Measurements from ENCODE around the gene MCC. TPM values are rescaled to one million over a fixed set of nuclear protein-coding genes. Genes with fewer than 3 reads are reported as not detected.

Gene MCC
- total RNA-seq, 1 donor from 2014 or later, result 18.9 TPM

GRCh38 chr5:113273948-113274347 lies 214.3 kb downstream of the MCC start:
- TF ChIP-seq CTCF (IDR thresholded peaks at IDR 0.05; ENCODE audit: unreplicated experiment), result no peak
- Mint-ChIP-seq H3K9me3 (ENCODE audit: low read depth) (no peaks in the 10 kb centered on the region), H3K36me3 (ENCODE audit: insufficient read depth) (no peaks in the 10 kb centered on the region), H3K27ac (no peak overlapping the region), H3K27me3 (no peaks in the 10 kb centered on the region), H3K4me1 (ENCODE audit: low read depth) (peaks cover 52% of the 10 kb centered on the region), H3K4me3 (ENCODE audit: low read depth) (no peak overlapping the region)
- no peak for DNase-seq (ENCODE audit: low spot score, unreplicated experiment)

DNA sequence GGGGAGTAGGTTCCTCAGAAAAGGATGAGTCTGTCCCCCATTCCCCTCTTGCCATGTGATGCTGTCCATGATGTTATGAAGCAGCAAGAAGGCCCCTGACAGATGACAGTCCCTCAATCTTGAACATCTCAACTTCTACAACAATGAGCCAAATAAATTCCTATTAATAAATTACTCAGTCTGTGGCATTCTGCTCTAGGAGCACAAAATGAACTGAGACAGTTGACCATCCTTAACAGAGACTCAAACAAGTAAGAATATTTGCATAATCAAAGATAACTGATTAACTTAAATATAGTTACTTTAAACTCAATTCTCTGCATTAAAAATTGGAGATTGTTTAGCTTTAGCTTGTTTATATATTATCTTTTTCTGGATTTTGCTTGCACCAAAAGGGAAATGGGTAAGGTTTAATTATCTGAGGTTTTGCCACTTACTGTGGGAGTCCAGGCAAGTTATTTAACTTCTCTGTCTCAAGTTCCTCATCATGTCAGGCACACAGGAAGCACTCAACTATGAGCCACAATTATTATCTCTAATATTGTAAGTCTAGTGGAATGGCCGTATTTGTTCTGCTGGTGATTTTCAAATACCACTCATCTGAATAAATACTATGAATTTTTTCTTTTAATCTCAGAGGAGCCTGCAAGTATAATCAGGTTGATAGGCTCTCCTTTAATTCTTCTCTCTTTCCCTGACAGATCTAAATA lies 216.4 kb downstream of the MCC start:
- Mint-ChIP-seq H3K27me3 (no peaks in the 10 kb centered on the region), H3K27ac (no peak overlapping the region), H3K36me3 (ENCODE audit: insufficient read depth) (no peaks in the 10 kb centered on the region), H3K9me3 (ENCODE audit: low read depth) (no peaks in the 10 kb centered on the region), H3K4me1 (ENCODE audit: low read depth) (peaks cover 69% of the 10 kb centered on the region), H3K4me3 (ENCODE audit: low read depth) (no peak overlapping the region)
- no peak for DNase-seq (ENCODE audit: low spot score, unreplicated experiment)
- TF ChIP-seq CTCF (IDR thresholded peaks at IDR 0.05; ENCODE audit: unreplicated experiment), result no peak

- peaks cover 71% of the 10 kb centered on the region for H3K4me1 Mint-ChIP-seq (ENCODE audit: low read depth)
- H3K4me3 Mint-ChIP-seq (ENCODE audit: low read depth), result no peak overlapping the region
- H3K36me3 Mint-ChIP-seq (ENCODE audit: insufficient read depth), result no peaks in the 10 kb centered on the region
- no peak overlapping the region for H3K27ac Mint-ChIP-seq
- DNase-seq (ENCODE audit: low spot score, unreplicated experiment), result no peak
- H3K27me3 Mint-ChIP-seq, result no peaks in the 10 kb centered on the region
- TF ChIP-seq CTCF (IDR thresholded peaks at IDR 0.05; ENCODE audit: unreplicated experiment), result no peak
- no peaks in the 10 kb centered on the region for H3K9me3 Mint-ChIP-seq (ENCODE audit: low read depth)
Observed at GRCh38 chr5:113271015-113271414, 217.2 kb downstream of the MCC start.

DNA sequence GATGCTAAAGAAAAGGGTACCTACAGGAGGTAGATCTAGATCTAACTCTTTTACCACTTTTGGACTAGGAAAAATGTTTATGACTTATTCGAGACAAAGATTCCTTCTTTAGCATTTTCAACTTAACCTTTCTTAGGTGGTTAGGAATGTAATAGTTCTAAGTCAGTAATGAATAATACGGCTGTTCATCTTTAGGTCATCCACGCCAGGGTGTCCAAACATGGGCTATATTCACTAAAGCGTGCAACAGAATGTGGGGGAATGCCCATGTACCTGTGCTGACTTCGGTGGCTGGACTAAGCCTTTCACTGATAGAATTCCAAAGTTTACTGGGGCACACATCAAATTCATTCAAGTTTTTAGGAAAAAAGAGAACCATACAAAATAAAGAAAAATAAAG lies 218.2 kb downstream of the MCC start:
- H3K9me3 Mint-ChIP-seq (ENCODE audit: low read depth), result no peaks in the 10 kb centered on the region
- H3K36me3 Mint-ChIP-seq (ENCODE audit: insufficient read depth), result no peaks in the 10 kb centered on the region
- H3K4me1 Mint-ChIP-seq (ENCODE audit: low read depth), result peaks cover 71% of the 10 kb centered on the region
- TF ChIP-seq CTCF (IDR thresholded peaks at IDR 0.05; ENCODE audit: unreplicated experiment), result no peak
- DNase-seq (ENCODE audit: low spot score, unreplicated experiment), result no peak
- no peak overlapping the region for H3K4me3 Mint-ChIP-seq (ENCODE audit: low read depth)
- no peak overlapping the region for H3K27ac Mint-ChIP-seq
- H3K27me3 Mint-ChIP-seq, result no peaks in the 10 kb centered on the region

DNA sequence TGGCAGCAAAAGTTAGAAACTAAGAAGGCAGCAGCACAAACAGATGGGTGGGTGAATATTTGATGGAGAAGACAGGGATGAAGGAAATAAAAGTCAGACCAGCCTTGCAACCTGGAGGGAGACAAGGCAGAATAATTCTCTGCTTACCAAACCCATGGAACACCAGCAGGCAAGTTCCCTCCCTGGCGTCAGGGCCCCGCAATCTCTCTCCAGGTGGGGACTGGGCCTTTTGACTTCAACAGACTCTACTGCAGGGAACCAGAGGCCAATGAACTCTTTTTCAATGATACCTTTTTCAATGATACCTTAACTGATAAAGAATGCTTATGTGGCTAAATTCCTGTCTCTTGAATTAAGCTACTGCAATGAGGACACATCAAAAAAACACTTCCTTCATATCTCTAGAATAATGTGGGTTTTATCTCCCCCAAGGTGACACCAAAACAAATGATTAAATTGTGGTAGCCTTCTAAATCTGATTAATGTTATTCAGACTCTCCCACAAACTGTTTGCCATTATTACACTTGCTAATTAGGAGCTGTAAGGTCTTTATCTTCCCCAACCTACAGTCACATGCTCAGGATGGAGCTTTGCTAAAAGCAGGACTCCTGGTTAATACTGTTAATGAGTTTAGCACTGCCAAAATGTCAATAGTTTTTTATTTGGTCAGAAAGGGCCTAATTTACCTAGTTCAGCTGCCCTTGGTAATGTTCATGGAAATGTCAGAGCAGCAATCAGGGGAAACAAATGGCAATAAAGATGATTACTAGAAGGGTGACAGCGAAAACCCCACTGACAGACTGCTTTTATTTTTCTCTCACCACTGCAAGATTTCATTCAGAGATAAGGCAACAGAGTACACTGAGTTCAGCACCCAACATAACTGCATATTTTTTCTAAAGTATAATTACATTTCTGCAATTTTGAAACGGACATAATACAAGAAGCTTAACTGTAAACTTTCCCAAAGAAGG lies 218.9 kb downstream of the MCC start:
- Mint-ChIP-seq H3K4me3 (ENCODE audit: low read depth) (no peak overlapping the region), H3K36me3 (ENCODE audit: insufficient read depth) (no peaks in the 10 kb centered on the region), H3K27ac (peak overlapping the region; percentile 47), H3K9me3 (ENCODE audit: low read depth) (no peaks in the 10 kb centered on the region), H3K27me3 (no peaks in the 10 kb centered on the region), H3K4me1 (ENCODE audit: low read depth) (peaks cover 67% of the 10 kb centered on the region)
- no peak for TF ChIP-seq CTCF (IDR thresholded peaks at IDR 0.05; ENCODE audit: unreplicated experiment)
- no peak for DNase-seq (ENCODE audit: low spot score, unreplicated experiment)

Measured in progenitor cell of endocrine pancreas (in vitro differentiated cells).